GM19397 (cell line): ENCODE data around the gene CLEC11A.
"Not testable (repeated sequence)": the region's sequence is repeated elsewhere in the genome, so short reads cannot be mapped to it uniquely, and the experiment has no call there.

Experiments
- ATAC-seq: cut with Tn5 transposase; IDR thresholded peaks from one replicate; pipeline ENCODE4 v1.9.1; 2021; ENCODE audit warnings: mild to moderate bottlenecking, moderate library complexity; ENCODE audit not compliant: unreplicated experiment

CLEC11A gene

GRCh38 chr19:50753879-50754278 lies 30.7 kb downstream of the CLEC11A start:
- no peak for ATAC-seq

- ATAC-seq, result not testable (repeated sequence)
These were observed 33.1 kb downstream of the CLEC11A start for GRCh38 chr19:50756244-50756643.

GRCh38 chr19:50757624-50758023 lies 34.5 kb downstream of the CLEC11A start:
- ATAC-seq, result not testable (repeated sequence)

- not testable (repeated sequence) for ATAC-seq
These were observed 35.9 kb downstream of the CLEC11A start for GRCh38 chr19:50759076-50759475.

GRCh38 chr19:50759886-50760285 lies 36.7 kb downstream of the CLEC11A start:
- no peak for ATAC-seq

GRCh38 chr19:50761501-50761900 lies 38.3 kb downstream of the CLEC11A start:
- not testable (repeated sequence) for ATAC-seq

GRCh38 chr19:50763521-50763920 lies 40.4 kb downstream of the CLEC11A start:
- ATAC-seq, result not testable (repeated sequence)

GRCh38 chr19:50764409-50764808 lies 41.2 kb downstream of the CLEC11A start:
- ATAC-seq, result no peak

- ATAC-seq, result not testable (repeated sequence)
These were observed 43.6 kb downstream of the CLEC11A start for GRCh38 chr19:50766746-50767145.

- ATAC-seq, result not testable (repeated sequence)
These were observed 44.1 kb downstream of the CLEC11A start for GRCh38 chr19:50767263-50767662.

GRCh38 chr19:50768277-50768676 lies 45.1 kb downstream of the CLEC11A start:
- ATAC-seq, result no peak

- ATAC-seq, result not testable (repeated sequence)
These were observed 47.0 kb downstream of the CLEC11A start, which contains the start of gene GPR32 for GRCh38 chr19:50770164-50770563. TSS of gene GPR32 (plus strand) at chr19:50770464. CDS start at chr19:50770601, 137 bp downstream.

- ATAC-seq, result no peak
These were observed 47.7 kb downstream of the CLEC11A start for GRCh38 chr19:50770888-50771287.

GRCh38 chr19:50772476-50772875 lies 49.3 kb downstream of the CLEC11A start:
- ATAC-seq, result no peak

GRCh38 chr19:50772912-50773311 lies 49.7 kb downstream of the CLEC11A start:
- ATAC-seq, result not testable (repeated sequence)

- not testable (repeated sequence) for ATAC-seq
These were observed 50.3 kb downstream of the CLEC11A start for GRCh38 chr19:50773454-50773853.
